Stimulated activated CD4-positive, alpha-beta T cell treated with anti-CD3 and anti-CD28 coated beads, Interleukin-1b, Interleukin-23, amount 100 ng/mL, for 24 hours (primary cell): ENCODE results near the gene RAB11FIP3.

Source experiments
- DNase-seq, 4 experiments: peaks; one replicate each; pipeline ENCODE4 v3.0.0-alpha.2; 2020; ENCODE audit warnings: low read depth in 4 of 4, low spot score in 1 of 4

RAB11FIP3 gene

DNA sequence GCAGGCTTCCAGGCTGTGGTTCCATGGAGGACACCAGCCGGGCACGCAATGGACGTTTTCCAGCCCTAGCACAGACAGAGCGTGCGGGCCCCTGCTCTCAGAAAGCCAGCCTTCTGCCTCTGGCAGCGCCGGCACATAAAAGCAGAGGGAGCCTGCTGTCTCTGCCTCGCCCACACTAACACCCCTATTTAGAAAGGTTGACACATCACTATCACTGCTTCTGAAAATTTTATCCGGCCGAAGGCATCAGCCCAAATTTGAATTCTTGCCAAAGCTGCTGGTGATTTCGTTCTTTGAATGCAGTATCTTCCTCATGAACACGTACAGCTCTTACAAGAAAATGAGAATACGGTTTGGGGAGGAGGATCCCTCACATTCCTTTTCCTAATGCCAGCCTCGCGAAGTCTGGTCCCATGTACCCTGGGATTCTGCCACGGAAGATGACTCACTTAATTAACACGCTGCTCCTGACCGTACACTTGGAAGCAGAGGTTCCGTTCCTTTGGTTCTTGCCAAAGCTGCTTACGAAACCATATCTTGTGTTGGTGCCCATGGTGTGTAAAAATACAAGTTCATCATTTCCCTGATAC is 1.3 kb upstream of the RAB11FIP3 start:
- DNase-seq = no peak

DNA sequence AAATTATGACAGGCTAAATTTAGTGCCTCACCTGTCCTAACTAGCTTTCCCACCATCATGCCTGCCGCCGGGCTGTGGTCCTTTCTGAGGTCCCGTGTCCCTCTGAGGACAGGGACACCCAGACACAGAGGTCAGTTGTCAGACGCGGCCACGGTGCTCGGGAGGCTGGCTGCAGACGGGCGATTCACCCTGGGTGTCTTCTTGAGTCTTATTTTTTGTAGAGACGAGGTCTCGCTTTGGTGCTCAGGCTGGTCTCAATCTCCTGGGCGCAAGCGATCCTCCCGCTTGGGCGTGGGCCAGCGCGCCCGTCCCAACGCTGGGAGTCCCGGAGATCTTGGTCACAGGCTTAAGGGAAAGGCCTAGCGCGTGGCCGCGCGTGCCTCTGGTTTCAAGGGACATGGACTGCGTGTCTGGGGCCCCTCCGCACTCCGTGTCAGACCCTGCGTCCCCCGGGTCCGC is 797 bp upstream of the RAB11FIP3 start:
- DNase-seq = no peak

DNA sequence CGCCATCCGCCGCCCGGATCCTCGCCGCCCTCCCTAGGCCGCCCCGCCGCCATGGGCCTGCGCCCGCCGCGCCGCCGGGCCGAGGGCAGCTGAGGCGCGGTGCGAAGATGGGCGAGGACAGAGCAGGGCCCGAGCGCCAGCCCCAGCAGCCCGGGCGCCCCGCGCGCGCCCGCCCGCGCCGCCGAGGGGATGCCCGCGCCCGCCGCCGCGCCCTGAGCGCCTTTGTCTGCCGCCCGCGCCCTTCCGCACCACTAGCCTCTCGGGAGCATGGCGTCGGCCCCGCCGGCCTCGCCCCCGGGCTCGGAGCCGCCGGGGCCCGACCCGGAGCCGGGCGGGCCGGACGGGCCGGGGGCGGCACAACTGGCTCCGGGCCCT is 278 bp downstream of the RAB11FIP3 start:
- no peak for DNase-seq

DNA sequence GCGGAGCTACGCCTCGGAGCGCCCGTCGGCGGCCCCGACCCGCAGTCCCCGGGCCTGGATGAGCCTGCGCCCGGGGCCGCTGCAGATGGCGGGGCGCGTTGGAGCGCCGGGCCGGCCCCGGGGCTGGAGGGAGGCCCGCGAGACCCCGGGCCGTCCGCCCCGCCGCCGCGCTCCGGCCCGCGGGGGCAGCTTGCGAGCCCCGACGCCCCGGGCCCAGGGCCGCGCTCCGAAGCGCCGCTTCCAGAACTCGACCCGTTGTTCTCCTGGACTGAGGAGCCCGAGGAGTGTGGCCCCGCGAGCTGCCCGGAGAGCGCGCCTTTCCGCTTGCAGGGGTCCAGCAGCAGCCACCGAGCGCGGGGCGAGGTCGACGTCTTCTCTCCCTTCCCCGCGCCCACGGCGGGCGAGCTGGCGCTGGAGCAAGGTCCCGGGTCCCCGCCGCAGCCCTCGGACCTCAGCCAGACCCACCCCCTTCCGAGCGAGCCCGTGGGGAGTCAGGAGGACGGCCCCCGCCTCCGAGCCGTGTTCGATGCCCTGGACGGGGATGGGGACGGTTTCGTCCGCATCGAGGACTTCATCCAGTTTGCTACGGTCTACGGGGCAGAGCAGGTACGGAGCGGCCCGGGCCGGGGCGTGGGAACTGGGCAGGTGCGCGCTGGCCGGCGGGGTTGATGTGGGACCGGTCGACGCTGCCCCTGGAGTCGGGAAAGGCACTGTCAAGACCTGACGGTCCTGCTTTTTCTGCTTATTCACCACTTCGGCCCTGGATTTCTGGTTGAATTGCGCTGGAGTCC is 861 bp downstream of the RAB11FIP3 start:
- DNase-seq = peak in 1 of 4 experiments; percentile 12

DNA sequence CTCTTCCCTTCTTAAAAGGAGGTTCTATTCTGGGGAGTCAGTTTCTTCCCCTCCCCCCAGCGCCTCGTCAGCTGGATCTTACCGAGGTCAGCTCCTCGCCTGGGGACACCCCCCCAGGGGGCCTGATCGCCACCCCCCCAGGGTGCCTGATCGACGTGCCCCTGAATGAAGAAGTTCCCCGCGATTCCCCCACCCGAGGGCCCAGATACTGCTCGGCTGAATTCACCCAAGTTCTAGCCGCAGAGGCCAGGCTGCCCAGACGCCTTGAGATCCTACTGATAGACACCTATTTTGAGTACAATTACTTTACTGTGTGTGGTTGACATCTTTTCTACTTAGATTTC is 1.4 kb downstream of the RAB11FIP3 start:
- DNase-seq = no peak

DNA sequence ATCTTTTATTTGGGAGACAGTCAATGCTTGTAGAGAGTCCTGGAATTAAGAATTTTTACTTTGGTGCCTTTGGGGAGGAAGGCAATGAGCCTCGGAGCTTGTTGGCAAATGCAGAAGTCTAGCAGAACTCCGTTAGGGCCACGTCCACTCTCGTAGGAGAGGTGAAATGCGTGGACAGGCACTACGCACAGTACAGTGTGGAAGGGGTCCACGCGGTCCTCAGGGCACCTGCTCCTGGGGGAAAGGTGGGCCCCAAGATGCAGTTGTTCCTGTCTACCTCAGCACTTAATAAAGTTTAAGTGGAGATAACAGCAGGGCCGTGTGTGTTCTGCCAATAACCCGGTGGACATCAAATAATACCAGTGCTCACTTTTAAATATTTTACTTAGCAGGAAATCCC is 1.8 kb downstream of the RAB11FIP3 start:
- DNase-seq = no peak

DNA sequence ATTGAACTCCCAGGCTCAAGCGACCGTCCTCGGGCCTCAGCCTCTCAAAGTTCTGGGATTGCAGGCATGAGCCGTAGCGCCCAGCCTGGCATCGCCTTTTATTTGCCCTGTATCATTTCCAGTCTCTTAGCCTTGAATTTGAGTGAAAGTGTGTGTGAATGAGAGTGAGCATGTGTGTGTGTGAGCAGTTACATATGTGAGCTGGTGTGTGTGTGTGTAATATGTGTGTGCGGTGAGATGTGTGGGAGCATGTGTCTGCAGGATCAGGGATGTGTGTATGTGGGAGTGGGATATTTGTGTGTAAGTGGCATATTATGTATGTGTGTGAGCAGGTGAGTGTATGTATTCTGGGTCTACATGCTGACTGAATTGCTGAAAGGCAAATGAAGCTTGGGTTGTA is 5.5 kb downstream of the RAB11FIP3 start:
- DNase-seq = no peak

DNA sequence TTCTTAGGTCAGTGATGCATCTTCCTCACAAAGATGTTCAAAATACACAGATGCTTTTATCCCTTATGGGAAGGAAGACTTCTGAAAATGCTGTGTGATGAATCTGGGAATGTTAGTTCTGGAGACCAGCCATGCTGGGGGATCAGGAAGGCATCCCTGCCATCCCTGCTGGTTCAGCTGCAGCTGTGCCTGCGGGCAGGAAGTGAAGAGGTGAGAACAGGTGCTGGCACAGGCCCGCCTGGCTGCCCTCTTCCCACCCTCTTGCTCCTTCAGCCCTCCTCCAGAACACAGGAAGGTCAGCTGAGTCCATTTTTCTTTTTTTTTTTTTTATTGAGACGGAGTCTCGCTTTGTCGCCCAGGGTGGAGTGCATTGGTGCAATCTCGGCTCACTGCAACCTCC is 15.2 kb downstream of the RAB11FIP3 start:
- DNase-seq = no peak

DNA sequence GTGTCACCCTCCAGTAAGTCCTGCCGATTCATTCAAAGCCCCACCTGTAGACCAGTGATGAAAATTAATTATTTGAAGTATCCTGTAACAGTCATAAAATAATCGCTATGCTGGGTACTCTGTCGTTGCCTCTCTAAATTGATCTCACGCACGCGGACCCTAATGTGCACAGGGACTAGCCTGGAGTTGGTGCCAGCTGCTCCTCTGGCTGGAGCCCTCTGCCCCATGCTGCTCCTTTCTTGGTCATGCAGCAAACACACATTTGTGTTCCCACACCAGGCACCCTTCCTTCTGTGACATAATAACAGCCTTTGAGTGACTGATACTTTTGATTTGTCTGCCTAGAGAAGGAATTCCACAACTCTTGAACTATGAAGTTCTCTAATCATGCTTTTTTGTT is 16.0 kb downstream of the RAB11FIP3 start:
- no peak for DNase-seq

DNA sequence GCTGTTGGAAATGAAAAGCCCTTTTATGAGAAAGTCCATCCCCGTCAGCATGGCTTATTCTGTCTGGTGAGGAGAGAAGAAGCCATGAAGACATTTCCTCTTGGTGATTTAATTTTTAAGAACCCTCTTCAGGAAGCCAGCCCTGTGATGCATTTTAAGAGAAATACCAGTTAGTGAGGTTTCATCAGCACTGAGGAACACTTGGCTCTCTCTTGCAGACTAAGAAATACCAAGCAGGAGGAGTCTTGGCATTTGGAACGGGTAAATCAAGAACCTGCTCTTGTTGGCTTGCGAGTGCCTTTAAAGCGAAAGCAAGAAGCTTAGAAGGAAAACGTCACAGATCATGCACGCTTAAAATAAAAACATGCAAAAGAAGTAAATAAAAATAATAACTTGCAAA is 17.5 kb downstream of the RAB11FIP3 start:
- no peak for DNase-seq

DNA sequence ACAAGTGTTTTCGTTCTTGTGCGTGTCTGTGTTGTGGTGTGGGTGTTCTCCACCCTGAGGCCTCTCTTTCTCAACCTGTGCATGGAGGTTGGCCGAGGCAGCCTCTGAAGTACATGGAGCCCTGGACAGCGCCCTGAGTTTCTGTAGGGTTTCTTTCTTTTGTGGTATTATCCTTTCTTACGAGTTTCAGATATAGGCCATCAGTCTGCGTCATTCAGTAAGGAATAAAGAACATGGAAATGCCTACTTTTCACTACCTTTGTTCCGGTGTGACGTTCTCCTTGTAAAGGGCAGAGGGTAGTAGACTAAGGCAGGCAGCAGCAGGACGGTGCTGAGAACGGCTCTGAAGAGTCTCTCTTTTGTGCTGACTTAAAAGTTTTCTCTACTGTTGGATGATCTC is 18.6 kb downstream of the RAB11FIP3 start:
- DNase-seq = no peak

DNA sequence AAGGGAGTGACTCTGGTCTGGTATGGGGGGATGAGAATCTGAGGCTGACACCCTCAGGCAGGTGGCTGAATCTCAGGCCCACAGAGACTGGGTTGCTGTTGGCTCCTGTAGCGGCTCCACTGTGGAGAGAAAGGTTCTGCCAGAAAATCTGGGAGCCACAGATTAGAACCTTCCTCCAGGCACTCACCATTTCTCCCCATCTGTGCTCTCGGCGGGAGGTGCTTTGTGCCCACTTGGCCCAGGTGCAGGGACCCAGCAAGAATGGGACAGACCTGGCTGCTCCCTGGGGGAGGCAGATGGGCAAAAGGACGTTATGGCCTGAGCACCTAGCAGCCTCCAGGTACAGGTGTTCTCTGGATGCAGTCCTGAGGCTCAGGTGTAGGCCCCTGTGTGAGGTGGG is 20.1 kb downstream of the RAB11FIP3 start:
- no peak for DNase-seq

DNA sequence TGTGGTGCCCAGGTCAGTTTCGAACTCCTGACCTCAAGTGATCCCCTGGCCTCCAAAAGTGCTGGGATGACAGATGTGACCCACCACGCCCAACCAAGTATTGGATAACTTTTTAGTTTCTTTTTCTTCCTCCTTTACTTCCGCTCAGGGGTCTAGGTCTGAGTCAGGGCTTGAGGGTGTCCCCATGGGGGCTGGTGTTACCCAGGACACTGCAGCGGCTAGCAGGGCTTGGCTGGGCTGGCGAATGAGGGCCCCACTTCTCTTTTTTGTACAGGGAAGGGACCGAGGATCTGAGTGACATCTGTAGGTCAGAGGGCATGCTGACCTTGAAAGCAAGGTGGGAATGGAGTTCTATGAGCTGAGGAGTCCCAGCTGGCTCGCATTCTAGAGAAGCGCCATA is 24.9 kb downstream of the RAB11FIP3 start:
- DNase-seq = no peak

DNA sequence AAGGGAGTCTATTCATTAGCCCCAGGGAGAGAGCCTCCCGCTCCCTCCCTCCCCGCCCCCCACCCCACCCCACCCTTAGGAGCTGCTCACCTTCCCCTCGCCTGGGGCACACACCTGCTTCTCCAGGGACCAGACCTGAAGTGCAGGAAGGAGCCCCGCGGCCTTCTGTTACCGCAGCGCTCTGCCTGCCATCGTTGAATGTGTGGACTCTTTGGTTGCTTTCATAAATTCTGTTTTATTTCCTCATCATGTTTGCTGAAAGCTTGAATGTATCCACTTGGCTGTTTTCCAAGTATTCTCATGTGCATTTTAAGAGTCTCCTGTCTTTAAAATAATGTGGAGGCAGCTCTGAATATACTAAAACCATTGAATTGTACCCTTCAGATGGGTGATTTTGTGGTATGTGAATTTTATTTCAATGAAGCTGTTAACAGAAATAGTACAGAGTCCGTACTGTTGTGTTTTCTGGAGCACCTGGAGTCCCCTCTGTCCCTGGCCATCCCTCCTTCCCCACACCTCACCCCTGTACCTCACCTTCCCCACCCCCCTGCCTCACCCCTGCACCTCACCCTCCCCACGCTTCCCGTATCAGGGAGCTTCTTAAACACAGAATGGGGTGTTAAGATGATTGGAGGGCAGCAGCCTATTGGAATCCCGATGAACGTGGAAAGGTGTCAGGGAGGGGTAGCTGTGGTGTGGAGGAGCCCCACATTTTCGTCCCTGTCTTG is 25.5 kb downstream of the RAB11FIP3 start:
- no peak for DNase-seq

DNA sequence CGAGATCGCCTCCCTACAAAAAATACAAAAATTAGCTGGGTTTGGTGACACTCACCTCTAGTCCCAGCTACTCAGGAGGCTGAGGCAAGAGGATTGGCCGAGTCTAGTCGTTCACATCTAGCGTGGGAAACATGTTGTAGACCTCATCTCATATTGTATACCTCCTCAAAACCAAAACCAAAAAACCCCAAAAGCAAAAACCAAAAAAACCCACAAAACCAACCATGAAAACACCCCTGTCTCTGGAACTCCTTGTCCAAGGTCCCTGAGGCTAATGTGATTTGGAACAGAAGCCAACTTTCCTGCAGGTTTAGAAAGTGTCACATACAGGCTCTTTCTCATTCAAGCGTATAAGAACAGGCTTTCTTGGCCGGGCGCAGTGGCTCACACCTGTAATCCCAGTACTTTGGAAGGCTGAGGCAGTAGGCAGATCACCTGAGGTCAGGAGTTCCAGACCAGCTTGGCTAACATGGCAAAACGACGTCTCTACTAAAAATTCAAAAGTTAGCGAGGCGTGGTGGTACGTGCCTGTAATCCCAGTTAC is 29.0 kb downstream of the RAB11FIP3 start:
- DNase-seq = no peak

DNA sequence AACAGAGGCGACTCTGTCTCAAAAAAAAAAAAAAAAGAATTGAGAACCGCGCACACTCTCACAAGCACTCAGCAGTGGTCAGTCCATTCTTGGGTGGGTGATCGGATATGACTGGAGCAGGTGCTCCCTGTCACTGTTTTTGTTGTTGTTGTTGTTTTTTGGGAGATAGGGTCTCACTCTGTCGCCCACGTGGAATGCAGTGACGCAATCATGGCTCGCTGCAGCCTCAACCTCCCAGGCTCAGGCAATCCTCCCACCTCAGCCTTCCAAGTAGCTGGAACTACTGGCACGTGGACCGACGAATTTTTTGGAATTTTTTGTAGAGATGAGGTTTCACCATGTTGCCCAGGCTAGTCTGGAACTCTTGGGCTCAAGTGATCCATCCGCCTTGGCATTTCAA is 30.0 kb downstream of the RAB11FIP3 start:
- DNase-seq = no peak

DNA sequence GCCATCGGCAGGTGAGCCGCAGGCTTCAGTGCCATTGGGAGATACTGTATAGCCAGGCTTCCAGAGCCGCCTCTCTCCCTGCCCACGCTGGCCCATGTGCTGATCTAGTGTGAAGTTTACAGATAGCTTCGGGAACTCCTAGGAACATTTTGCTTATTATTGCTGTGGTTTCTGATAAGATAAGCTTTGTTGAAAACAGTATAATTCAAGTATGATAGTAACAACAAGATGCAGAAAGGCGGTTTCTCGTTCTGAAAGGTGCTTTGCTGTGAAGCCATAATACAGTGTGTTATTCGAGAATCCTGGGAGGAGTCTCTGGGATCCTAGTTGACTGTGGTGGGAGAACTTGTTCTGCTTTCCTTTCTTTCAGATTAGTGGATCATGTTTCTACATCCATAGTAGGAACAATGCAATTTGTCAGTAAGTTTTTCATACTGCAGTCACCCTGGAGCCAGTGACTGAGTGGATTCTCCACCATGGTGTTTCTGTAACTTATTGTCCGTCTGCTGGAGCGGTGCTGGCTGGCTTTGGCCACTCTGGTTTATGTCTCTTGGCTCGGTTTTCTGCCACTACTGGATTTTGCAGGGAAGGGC is 31.5 kb downstream of the RAB11FIP3 start:
- DNase-seq = no peak

DNA sequence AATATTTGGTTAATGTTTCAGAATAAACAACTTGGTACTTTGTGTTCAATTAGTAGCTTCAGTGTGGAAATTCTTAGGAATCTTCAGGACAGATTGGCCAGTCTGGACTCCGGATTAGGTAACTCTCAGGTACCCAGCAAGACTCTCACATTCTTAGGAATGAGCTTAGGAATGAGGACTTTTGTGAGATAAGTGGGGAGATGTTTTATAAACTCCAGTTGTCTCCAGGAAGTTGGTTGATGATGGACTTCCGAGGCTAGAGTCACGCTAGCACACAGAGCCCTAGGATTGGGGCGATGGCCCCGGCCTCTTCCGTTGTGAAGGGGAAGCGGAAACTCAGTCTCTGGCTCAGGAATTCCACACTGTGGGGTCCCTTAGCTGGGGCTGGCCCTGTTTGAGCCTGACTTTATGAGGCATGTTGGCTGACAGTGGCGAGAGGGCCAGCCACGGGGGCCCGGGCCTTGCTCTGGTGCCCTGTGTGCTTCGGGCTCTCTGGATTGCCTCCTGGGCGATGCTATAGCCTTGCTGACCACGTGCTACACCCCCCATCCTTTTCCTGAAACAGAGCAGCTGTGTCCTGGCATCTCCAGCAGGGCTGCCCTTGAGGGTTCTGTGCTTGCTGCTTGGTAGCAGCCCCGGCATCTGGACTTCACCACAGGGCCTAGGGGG is 32.4 kb downstream of the RAB11FIP3 start:
- no peak for DNase-seq

DNA sequence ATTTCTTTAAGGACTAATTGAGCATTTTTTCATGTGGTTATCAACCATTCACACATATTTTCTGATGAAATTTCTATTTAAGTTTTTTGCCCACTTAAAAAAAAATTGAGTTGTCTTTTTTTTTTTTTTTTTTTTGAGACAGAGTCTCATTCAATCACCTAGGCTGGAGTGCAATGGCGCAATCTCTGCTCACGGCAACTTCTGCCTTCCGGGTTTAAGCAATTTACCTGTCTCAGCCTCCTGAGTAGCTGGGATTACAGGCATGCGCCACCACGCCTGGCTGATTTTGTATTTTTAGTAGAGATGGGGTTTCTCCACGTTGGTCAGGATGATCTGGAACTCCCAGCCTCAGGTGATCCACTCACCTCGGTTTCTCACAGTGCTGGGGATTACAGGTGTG is 34.3 kb downstream of the RAB11FIP3 start:
- DNase-seq = no peak

DNA sequence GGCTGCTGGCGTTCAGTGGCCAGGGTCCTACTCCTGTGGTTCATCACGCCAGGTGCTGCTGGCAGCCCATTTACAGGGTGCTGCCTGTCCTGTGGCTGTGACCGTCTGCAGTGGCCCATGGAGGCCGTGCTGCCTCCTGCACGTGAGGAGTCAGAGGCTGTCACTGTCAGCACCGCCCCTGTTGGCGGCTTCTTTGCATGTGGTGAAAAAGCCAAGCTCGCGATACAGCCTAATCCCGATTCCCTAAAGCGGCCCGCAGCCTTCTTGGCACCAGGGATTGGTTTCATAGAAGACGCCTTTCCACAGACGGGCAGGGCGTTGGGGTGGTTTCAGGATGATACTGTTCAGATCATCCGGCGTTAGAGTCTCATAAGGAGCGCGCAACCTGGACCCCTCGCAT is 35.3 kb downstream of the RAB11FIP3 start:
- no peak for DNase-seq

DNA sequence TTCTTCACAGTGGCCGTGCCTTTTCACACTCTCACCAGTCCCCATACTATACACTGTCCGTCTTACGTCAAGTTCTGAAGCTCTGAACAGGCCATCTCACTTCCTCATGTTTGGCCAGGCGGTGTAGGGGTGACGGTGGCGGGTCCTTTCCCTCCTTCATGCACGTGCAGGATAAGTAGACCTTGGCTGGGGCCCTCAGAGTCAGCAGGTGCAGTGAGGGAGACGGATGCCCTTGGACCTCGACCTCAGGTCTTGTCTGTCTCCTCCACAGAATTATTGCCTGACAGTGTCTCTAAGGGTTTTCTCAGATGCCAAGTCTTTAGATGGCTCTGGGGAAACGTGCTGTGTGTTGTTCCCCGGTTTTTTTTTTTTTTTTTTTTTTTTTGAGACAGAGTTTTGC is 37.6 kb downstream of the RAB11FIP3 start:
- no peak for DNase-seq
